Activated CD8-positive, alpha-beta memory T cell treated with anti-CD3 and anti-CD28 coated beads for 24 hours (primary cell): Measurements from ENCODE around the gene UPK3A.
"Not testable (repeated sequence)": the region's sequence is repeated elsewhere in the genome, so short reads cannot be mapped to it uniquely, and the experiment has no call there.

Experiments used
- DNase-seq: peaks from one replicate; pipeline ENCODE4 v3.0.0-alpha.2; 2020

The UPK3A gene

DNA sequence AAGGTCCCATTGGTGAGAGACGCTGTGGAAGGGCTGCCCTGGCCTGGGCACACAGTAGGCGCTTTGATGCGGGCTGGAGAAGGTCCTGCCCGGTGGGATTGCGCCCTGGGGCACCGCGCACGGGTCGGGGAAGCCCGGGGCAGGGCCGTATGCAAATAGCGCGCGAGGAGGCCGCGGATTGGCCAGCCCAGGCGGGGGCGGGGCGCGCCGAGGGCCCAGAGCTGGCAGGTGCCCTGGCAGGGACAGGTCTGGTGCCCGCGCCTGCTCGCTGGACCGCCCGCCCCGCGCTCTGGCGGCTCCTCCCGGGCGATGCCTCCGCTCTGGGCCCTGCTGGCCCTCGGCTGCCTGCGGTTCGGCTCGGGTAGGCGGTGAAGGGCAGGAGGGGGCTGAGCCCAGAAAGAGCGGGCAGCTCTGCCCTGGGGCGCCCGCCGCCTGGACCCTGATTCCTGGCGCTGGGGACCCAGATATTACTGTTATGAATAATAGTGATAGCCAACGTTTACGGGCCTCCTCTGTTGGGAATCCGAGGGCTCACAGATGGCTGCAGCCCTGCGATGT lies at the start of gene UPK3A:
Gene UPK3A (plus strand): TSS at position 245 of the 558 bp plus-strand sequence. CDS start 65 bp downstream, at position 310.
- DNase-seq, result peak; percentile 81

DNA sequence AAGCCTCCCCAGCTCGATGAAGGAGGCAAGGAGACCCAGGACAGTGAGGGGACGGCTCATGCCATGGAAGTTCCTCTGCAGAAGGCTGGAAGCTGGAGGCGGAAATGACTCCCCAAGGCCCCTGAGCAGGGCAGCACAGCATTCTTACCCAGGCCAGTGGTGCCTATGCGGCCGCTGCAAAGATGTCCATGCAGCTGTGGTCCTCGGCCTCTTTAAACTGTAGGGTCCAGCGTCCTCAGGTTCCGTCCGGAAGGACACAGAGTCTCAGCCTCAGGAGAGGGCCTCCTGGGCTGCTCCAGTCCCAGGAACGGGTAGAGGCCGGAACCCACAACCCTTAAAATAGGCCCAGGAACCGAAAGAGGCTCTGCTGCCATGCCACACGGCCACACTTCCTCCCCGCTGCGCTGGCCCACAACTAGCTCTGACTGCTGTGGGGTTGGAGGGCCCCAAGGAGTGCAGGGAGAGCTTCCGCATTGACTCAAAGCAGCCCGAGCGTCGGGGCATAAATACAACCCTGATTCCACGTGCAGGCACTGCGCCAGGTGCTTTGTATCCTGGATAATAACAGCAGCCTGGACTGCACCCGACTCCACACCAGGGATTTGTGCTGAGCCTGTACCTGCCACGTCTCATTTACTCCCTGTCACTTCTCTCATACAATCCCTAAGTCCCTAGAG lies 49.5 kb upstream of the UPK3A start:
- no peak for DNase-seq

DNA sequence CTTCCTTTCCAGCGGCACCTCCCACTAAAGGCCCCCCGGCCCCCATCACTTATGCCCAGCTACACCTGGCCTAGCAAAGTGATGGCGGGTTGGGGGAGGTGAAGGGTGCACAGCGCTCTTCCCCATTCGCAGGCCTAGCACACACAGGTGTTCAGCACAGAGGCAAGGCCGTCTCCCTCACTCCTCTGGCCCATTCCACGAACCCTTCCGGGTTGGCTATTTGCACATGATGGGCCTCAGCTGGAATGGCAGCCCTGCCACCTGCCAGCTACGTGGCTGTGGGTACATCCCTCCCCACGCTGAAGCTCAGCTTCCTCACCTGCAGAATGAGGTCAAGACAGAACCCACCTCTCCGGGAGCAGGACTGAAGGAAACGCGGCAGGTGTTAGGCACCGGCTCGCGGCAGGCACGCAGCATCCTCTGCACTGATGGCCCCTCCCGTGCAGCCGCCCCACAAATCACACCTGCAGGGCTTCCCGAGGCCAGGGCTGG lies 48.9 kb upstream of the UPK3A start:
- DNase-seq, result no peak

DNA sequence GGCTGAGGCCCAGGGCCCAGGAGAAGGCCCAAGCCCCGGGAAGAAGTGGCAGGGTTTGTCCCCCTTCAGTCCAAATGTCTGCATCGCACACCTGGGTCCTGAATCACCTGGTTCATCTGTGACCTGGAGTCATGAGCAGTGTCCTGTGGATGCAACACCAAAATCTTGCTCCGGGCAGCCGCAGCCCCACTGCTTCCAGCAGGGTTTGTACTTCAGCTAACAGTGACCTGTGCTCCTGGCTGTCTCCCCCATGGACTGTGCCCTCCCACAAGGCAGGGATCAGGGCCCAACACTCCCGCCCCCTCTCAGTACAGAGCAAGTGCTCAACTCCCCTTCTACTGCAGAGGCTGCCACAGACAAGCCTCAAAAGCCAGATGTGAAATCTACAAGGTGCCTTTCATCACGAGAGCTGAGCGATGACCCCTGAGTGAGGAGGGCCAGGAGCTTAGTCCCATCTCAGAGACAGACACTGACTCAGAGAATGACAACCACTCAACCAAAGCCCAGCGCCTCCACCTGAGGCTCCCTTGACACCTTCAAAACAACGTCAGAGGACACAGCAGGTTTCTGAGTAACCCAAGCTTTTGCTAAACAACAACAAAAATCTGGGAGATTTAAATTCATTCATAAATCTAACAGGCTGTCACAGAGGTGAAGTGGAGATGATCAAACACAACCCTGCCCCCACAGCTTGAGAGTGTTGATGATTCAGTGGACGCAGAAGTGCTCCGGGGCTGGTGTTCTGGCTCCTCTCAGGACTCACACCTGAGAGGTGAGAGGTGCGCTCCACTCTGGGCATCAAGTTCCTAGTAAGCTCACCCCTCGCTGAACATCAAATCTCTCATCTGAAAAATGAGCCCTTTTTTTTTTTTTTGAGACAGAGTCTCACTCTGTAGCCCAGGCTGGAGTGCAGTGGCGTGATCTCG lies 47.4 kb upstream of the UPK3A start:
- no peak for DNase-seq

DNA sequence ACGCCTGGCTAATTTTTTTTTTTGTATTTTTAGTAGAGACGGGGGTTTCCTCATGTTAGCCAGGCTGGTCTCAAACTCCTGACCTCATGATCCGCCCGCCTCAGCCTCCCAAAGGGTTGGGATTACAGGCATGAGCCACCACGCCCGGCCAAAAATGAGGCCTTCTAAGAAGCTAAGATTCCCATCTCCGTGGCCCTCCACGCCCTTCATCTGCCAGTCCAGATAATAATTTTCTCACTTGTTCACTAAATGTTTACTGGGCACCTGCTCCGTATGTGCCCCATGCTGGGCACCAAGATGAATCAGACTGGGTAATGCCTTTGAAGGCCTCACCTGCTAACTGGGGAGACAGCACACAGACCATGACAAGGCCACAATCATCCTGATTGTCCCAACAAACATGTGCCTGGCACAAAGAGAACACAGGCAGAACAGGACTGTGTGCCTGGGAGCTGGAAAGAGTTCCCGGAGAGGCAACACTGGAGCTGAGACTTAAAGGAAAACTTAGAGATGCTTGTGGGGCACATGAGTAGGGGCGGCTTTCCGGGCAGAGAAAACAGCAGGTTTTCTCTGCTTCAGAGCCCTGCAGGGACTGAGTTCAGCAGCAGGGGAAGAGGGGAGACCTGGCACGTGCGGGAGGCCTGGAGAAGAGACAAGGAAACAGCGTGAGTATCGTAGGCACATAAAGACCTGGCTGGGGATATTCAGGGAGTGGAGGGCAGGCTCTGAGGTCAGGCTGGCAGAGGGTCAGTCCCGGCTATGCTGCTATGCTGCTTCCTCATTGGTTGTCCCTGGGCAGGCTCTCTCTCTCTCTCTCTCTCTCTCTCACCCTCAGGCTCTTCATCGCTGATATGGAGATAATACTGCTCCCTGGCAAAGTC lies 46.4 kb upstream of the UPK3A start:
- DNase-seq, result no peak

DNA sequence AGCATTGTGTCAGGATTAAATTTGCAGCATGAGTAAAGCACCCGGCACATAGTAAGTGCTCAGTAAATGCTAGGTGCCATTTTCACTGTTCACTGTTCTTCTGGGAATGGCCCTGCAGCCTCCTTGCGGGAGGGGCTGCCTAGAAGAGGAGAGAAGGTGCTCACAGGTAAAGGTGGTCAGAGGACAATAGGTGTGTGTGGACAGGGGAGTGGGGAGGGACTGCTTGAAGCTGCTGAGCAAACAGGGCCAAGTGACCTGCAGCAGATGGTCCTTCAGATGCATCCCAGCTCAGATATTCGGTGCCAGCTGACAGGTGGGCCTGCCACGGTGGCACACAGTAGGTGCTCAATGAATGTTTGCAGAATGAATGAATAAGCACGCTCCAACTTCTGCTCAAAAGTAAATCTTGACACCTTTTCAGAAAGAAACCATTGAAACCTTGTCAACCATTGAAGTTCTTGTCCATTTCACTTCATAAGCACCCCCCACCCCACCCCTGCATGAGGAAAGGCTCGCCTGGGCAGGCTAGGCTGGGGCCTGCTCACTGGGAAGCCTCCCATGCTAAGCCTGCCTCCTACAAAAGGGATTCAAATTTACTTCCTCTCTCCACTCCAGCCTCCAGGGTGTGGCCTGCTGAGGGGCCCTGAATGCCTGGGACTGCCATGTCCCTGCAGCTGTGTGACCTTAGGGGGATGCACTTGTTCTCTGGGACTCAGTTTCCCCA lies 45.6 kb upstream of the UPK3A start:
- no peak for DNase-seq

DNA sequence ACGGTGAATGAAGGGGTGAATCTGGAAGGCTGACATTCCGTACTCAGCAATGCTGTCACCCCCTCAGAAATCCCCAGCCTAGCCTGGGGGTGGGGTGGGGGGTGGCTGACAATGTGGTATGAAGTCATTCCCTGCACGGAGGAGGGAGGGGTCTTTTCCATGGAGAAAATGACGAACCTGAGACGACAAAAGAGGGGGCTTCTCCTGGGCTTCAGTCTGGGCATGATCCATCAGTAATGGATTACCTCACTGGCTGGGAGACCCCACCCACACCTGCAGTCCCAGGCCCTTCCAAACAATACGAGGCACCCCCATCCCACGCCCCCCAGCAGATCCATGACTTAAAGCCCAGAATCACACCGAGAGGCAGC lies 45.1 kb upstream of the UPK3A start:
- no peak for DNase-seq

DNA sequence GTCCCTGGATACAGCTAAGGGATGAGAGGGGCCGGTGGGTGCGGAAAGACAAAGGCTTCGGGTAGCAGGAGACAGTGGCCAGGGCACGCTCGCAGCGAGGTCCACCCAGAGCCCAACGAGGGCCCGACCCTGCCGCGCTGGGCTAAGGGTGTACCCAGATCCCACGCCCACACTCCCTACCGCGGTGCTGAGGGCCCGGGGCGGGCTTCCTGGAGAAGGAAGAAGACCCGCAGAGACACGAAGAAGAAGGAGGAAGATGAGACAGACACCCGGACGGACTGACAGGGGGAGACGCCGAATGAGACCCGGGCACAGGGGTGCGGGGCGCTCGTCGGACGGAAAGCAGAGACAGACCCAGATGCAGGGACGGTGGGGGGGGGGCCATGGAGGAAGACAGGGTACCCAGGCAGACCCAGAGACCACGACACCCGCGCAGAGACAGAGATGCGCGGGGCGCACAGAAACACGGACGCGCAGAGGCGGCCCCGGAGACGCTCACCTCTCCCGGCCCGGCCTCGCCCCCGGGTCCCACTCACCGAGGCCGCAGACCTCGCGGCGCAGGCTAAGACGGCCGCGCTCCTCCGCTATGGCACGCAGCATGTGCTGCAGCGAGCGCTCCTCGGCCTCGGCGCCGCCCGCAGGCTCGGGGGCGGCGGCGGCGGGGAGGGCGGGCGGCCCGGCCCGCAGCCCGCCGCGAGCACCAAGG lies 44.5 kb upstream of the UPK3A start:
- peak; percentile 79 for DNase-seq

DNA sequence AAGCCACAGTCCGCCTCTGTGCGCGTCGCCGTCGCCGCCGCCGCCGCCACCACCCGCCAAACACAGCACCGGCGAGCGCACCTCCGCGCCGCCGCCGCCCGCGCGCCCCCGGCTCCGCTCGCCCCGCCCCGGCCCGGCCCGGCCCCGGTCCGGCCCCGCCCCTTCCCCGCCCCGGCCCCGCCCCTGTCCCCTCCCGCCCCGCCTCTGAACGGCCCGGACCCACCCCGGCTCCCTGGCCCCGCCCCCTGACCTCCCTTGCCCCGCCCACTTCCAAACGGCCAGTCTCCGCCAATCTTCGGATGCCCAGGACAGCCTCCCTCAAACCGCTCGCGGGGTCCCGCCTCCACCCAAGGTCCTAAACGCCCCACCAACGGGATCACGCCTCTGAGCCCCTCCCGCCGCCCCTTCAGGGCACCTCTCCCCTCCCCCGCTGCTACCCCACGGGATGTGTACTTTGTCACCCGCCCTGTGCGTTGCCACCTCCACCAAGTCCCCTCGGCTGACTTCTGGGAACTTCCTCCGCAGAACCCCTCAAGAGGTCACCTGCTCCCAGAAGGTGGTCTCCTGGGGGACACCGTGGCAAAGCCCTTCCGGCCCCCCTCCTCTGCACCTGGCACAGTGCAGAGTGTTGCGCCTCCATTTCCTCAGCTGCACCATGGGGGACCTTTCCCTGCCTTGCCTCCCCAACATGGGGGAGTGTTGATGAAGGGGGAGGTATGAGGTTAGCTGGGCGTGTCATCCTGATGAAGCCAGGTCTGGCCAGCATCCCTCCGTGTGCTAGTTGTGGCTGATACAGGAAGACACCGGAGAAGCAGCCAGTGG lies 43.7 kb upstream of the UPK3A start, which contains the start of gene KIAA0930:
Gene KIAA0930 (minus strand): TSS at position 85 of the 822 bp plus-strand sequence. CDS start 191 bp downstream, outside the sequence.
- peak; percentile 92 for DNase-seq

DNA sequence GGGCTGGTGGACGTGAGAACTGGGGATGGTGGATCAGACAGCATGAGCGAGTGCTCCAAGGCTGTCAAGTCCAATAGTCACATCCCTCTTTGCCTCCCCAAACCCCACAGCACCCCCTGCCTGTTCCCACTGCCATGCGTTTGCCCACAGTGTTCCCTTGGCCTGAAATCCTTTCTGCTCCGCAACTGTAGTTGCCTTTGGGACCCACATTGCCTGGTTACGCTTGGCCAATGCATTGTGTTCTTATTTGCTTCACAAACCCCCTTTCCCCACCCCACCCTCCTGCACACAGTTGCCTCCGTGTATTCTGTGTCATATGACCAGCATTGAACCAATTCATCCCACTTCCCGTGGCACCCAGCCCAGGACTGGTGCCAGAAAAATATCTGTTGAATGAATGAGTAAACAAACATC lies 42.0 kb upstream of the UPK3A start:
- DNase-seq, result no peak

DNA sequence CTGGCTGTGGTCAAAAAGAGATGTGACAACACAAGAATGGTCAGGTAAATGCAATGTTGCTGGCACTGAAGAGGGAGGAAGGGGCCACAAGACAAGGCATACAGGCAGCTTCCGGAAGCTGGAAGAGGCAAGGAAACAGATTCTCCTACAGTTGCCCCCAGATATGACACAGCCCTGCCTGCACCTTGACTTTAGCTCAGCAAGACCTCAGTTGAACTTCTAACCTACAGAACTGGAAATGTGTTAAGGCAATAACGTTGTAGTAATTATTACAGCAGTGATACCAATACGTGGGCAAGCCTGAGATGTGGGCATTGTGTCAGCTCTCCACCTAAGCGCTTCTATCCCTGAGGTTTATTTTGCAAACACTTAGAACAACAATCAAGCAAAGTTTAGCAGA lies 39.8 kb upstream of the UPK3A start:
- DNase-seq, result no peak

DNA sequence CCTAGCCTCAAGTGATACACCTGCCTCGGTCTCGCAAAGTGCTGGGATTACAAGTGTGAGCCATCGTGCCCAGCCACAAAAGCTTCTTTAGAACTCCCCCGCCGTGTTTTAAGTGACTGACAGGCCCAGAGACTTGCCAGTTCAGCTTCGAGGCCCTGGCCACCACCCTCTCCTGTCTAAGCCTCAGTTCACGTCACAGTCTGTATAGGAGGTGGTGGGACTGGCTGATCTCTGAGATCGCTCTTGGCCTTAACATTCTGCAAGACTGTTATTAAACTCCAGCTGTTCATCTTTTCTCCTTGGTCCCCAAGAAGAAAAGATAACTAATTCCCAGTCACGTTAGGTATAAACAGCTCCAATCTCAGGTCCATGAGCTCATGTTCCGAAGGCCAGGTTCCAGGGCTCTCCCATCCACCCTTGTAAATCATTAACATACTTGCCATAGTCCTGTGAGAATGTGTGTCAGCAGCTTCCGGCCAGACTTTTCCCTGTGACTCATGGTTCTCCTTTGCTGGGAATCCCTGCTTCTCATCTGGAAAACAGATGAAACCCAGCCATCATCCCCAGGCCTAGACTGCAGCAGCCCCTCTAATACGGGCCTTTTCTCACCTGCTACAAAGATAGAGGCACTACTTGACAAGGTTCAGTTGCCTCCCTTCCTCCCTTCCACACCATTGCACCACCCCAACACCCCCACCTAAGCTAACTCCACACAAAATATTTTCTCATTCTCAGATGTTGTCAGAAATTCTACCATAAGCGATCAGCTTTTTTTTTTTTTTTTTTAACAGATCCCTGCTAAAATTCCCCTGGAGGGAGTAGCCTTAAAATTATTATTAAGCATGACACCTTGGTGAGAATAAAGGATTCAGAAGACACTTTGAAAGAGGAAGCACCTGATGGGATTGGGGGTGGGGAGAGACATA lies 38.4 kb upstream of the UPK3A start:
- no peak for DNase-seq

DNA sequence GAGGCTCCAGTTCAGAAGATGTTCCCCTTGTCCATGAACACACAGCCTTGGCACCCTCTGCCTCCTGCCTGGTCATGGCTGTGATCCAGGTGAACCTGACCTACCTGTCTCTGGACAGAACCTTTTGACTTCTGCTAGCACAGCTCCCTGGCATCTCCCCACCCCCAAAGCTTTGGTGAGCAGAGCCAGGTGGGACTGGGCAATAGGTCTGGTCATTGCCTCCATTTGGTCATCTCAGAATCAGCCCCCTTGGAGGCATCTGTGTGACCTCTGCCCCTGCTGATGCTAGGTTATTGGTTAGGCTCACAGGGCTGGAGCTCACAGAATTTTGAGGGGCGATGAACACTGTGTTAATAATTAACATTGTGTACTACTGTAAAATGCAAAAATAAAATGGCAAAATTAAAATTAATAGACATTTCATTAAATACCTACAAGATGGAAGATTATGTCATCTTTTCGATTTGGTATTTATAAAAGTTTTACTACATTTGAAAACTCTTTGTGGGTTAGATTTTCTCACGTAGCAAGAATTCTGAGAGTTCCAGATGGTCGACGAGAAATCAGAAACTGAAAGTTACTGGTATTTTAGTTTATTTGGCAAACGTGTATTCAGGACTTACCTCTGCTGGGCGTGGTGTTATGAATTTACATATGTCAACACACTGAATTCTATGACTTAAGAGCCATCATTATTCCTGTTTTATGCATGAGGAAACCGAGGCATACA lies 35.8 kb upstream of the UPK3A start:
- no peak for DNase-seq

DNA sequence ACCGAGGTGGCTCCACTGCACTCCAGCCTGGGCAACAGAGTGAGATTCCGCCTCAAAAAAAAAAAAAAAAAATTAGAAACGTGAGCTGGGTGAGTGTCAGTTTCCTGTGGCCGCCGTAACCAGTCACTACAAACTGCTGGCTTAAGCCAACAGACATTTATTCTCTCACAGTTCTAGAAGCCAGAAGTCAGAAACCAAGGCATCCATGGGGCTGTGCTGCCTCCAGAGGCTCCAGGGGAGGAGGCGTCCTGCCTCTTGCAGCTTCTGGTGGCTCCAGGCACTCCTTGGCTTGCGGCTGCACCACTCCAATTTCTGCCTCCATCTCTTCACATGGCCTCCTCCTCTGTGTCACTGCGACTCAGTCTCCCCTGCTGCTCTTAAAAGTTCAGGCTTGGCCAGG lies 32.9 kb upstream of the UPK3A start:
- no peak for DNase-seq

DNA sequence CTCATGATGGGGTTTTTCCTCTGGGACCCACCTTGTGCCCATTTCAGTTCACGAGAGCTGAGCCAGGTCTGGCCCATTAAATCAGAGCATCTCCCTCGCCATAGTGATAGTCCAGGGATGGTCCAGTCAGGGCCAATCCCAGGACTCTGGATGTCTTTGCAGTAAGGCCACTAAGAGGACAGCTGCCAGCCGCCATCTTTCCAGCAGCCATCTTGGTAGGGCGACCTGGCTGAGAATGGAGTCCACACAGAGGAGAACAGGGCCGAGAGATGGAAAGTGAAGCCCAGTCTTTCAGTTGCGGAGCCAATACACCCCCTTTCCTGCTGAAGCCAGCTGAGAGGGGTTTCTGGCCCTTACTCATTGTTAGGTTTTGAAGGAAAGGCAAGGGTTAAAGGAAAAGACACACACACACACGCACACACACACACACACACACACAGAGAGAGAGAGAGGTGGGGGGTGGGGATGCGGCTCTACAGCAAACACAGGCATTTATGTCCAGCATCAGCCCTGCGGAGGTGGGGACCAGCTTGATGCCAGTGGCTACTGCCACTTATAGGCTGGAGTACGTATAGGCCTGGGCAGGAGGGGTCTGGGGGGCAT lies 31.6 kb upstream of the UPK3A start:
- DNase-seq, result no peak

DNA sequence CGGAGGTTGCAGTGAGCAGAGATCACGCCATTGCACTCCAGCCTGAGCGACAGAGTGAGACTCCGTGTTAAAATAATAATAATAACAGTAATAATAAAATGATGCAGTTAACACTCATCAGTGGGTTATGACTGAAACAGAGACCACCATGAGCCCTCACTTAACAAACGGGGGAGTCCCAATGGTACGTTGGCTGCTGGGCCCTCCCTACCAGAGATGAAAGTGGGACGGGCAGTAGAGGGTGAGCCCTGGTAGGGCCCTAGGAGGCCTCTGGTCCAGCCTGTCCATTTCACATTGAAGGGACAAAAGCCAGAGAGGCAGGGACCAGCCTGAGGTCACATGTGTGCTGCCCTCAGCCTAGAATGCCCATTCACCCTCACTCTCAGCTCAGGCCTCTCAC lies 30.4 kb upstream of the UPK3A start:
- no peak for DNase-seq

DNA sequence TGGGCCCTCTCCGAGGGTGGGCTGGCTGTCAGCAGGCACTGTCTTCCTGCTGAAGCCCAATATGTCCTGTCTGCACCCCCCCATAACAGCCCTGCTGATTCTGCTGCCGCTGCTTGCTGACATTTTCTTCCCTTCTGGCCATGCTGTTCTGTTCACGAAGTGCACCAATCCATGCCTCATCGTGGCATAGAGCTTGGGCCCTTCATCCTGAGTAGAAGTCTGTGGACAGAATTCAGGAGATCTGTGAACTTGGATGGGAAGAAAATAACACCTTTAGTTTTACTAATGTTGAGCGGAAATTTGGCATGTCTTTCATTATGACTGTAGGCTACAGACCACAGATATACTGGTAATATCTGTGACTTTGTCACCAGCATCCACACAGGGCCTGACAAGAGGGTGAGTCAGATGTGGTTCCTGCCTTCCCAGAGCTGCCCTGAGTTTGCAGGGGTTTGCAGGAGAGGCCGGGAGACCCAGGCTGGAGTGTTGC lies 29.9 kb upstream of the UPK3A start:
- DNase-seq, result no peak

DNA sequence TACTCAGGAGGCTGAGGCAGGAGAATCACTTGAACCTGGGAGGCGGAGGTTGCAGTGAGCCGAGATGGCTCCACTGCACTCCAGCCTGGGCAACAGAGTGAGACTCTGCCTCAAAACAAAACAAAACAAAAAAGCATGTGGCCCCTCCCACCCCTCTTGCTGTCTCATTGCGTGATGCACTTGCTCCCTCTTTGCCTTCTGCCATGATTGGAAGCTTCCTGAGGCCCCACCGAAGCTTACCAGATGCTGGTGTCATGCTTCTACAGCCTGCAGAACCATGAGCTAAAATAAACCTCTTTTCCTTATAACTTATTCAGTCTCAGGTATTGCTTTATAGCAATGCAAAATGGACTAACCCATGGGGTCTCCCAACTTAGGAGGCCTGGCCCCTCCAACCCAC lies 26.8 kb upstream of the UPK3A start:
- not testable (repeated sequence) for DNase-seq
